ENCODE results near the gene MOB1A. TPM values are rescaled to one million over a fixed set of nuclear protein-coding genes. Genes with fewer than 3 reads are reported as not detected.
"Not testable (repeated sequence)": the region's sequence is repeated elsewhere in the genome, so short reads cannot be mapped to it uniquely, and the experiment has no call there.

Gene MOB1A
- 66.9 TPM for total RNA-seq
- long read RNA-seq, full-length matches to known transcripts, result 35 of 59 reads
- long read RNA-seq, partial matches to known transcripts, result 9 of 59 reads
- long read RNA-seq, other reads (novel, unspliced or antisense), result 15 of 59 reads

GRCh38 chr2:74178211-74179062 is at the start of gene MOB1A:
TSS of gene MOB1A (minus strand) at chr2:74178879. CDS start at chr2:74178674, 205 bp downstream.
- peak; percentile 99 for DNase-seq (ENCODE audit: low spot score)
- intact Hi-C loops (cut with DNase I), result loop anchor here (1.0 kb wide), 1 partner anchor 20 kb away; the partner anchor contains the start of gene MTHFD2

GRCh38 chr2:74227646-74228045 is 49.0 kb upstream of the MOB1A start:
- intact Hi-C loops (cut with DNase I), result loop anchor here (2.0 kb wide), 1 partner anchor 29 kb away; the partner anchor contains the start of gene MTHFD2
- DNase-seq (ENCODE audit: low spot score), result no peak

- DNase-seq (ENCODE audit: low spot score), result peak; percentile 79
- intact Hi-C loops (cut with DNase I), result loop anchor here (2.0 kb wide), 1 partner anchor 28 kb away; the partner anchor contains the start of gene MTHFD2
Measured at GRCh38 chr2:74226648-74227213, 48.1 kb upstream of the MOB1A start.

GRCh38 chr2:74225698-74226459 is 47.2 kb upstream of the MOB1A start:
- no peak for DNase-seq (ENCODE audit: low spot score)
- intact Hi-C loops (cut with DNase I), result loop anchor here (2.0 kb wide), 1 partner anchor 27 kb away; the partner anchor contains the start of gene MTHFD2

GRCh38 chr2:74223941-74224770 is 45.5 kb upstream of the MOB1A start:
- intact Hi-C loops (cut with DNase I), result no loop called here
- DNase-seq (ENCODE audit: low spot score), result no peak

GRCh38 chr2:74222300-74222650 is 43.6 kb upstream of the MOB1A start:
- DNase-seq (ENCODE audit: low spot score), result no peak
- intact Hi-C loops (cut with DNase I), result no loop called here

GRCh38 chr2:74221604-74222299 is 43.1 kb upstream of the MOB1A start:
- no peak for DNase-seq (ENCODE audit: low spot score)
- intact Hi-C loops (cut with DNase I), result no loop called here

- intact Hi-C loops (cut with DNase I), result no loop called here
- no peak for DNase-seq (ENCODE audit: low spot score)
Measured at GRCh38 chr2:74221091-74221490, 42.4 kb upstream of the MOB1A start.

- DNase-seq (ENCODE audit: low spot score), result no peak
- intact Hi-C loops (cut with DNase I), result no loop called here
Measured at GRCh38 chr2:74219846-74220486, 41.3 kb upstream of the MOB1A start.

GRCh38 chr2:74216642-74217041 is 38.0 kb upstream of the MOB1A start:
- DNase-seq (ENCODE audit: low spot score), result no peak

GRCh38 chr2:74215771-74216170 is 37.1 kb upstream of the MOB1A start:
- intact Hi-C loops (cut with DNase I); DNase-seq (ENCODE audit: low spot score): not testable (repeated sequence)

More at GRCh38 chr2:74216642-74217041, 38.0 kb upstream of the MOB1A start:
- intact Hi-C loops (cut with DNase I), result no loop called here

GRCh38 chr2:74212702-74213410 is 34.2 kb upstream of the MOB1A start:
- intact Hi-C loops (cut with DNase I), result no loop called here
- DNase-seq (ENCODE audit: low spot score), result no peak

- DNase-seq (ENCODE audit: low spot score), result no peak
- intact Hi-C loops (cut with DNase I), result no loop called here
Measured at GRCh38 chr2:74206180-74206688, 27.6 kb upstream of the MOB1A start.

GRCh38 chr2:74205596-74205995 is 26.9 kb upstream of the MOB1A start:
- intact Hi-C loops (cut with DNase I), result no loop called here
- no peak for DNase-seq (ENCODE audit: low spot score)

- intact Hi-C loops (cut with DNase I), result no loop called here
- DNase-seq (ENCODE audit: low spot score), result no peak
Measured at GRCh38 chr2:74205113-74205512, 26.4 kb upstream of the MOB1A start.

GRCh38 chr2:74204436-74204835 is 25.8 kb upstream of the MOB1A start:
- intact Hi-C loops (cut with DNase I), result no loop called here
- no peak for DNase-seq (ENCODE audit: low spot score)

GRCh38 chr2:74201596-74201995 is 22.9 kb upstream of the MOB1A start:
- intact Hi-C loops (cut with DNase I), result no loop called here

More at GRCh38 chr2:74201596-74201995, 22.9 kb upstream of the MOB1A start:
- DNase-seq (ENCODE audit: low spot score), result no peak

All from cardiac septum (tissue), 1 donor.